Measurements from ENCODE around the gene MFSD11.
A peak's percentile ranks its signal among the peaks of the same experiment; 100 is the strongest.
"Not testable (repeated sequence)": the region's sequence is repeated elsewhere in the genome, so short reads cannot be mapped to it uniquely, and the experiment has no call there.

MFSD11 gene

GRCh38 chr17:76726231-76726775 is 11.6 kb upstream of the MFSD11 start, which contains the start of gene JMJD6:
Gene JMJD6, minus strand, starts transcription at chr17:76726606. Its CDS starts 131 bp downstream, at chr17:76726475.
- DNase-seq (ENCODE audit: low read depth in 4 of 4, low spot score in 1 of 4), result peak; percentile 79 to 93 (median 88)

- peak; percentile 53 to 68 (median 60) for DNase-seq (ENCODE audit: low read depth in 4 of 4, low spot score in 1 of 4)
Measured at GRCh38 chr17:76726776-76727718, 10.9 kb upstream of the MFSD11 start, which contains the start of gene METTL23. Gene METTL23, plus strand, starts transcription at chr17:76726839. Its CDS starts 2,872 bp downstream, at chr17:76729711.

DNA sequence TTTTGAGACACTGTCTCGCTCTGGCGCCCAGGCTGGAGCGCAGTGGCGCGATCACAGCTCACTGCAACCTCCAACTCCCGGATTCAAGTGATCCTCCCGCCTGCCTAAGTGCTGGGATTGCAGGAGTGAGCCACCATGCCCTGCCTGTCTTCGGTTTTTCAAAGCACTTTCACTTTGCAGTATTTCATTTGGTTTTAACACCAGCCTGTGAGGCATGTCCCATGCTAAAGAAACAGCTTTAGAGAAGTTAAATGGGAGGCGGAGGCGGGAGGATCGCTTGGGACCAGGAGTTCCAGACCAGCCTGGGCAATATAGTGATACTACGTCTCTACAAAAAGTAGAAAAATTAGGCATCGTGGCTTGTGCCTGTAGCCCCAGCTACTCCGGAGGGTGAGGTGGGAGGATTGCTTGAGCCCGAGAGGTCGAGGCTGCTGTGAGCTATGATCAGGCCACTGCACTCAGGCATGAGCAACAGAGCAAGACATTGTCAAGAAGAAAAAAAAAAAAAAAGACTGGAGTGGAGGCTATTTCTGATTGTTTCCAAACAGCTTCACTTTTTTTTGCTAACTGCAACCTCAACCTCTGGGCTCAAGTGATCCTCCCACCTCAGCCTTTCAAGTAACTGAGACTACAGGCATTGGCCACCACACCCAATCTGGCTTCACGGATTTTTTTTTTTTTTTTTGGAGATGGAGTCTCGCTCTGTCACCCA is 10.0 kb upstream of the MFSD11 start:
- no peak for DNase-seq (ENCODE audit: low read depth in 4 of 4, low spot score in 1 of 4)

GRCh38 chr17:76731800-76732733 is 5.9 kb upstream of the MFSD11 start:
- not testable (repeated sequence) for DNase-seq (ENCODE audit: low read depth in 4 of 4, low spot score in 1 of 4)

GRCh38 chr17:76732734-76733617 is 4.9 kb upstream of the MFSD11 start:
- no peak for DNase-seq (ENCODE audit: low read depth in 4 of 4, low spot score in 1 of 4)

GRCh38 chr17:76733618-76733957 is 4.3 kb upstream of the MFSD11 start:
- DNase-seq (ENCODE audit: low read depth in 4 of 4, low spot score in 1 of 4), result no peak

- DNase-seq (ENCODE audit: low read depth in 4 of 4, low spot score in 1 of 4), result no peak
Measured at GRCh38 chr17:76734080-76734840, 3.7 kb upstream of the MFSD11 start.

DNA sequence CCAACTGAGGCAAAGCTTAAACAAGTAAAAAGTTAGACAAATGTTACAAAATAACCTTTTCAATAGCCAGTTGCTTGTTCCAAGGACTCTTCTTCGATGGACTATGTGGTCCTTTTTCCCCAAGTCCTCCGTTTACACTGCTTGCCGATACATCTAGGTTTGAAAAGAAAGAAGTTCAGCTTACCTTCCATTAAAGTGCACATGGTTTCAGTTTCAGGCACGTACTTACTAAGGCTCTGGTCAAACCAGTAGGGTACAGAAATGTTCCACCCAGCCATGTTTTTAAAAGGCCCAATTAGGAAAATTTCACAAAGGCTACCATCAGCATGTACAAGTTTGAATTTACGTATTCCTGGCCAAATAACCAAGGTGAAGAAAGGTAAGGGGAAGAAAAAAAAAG is 2.9 kb upstream of the MFSD11 start:
- DNase-seq (ENCODE audit: low read depth in 4 of 4, low spot score in 1 of 4), result no peak

GRCh38 chr17:76735586-76736348 is 2.2 kb upstream of the MFSD11 start:
- no peak for DNase-seq (ENCODE audit: low read depth in 4 of 4, low spot score in 1 of 4)

DNA sequence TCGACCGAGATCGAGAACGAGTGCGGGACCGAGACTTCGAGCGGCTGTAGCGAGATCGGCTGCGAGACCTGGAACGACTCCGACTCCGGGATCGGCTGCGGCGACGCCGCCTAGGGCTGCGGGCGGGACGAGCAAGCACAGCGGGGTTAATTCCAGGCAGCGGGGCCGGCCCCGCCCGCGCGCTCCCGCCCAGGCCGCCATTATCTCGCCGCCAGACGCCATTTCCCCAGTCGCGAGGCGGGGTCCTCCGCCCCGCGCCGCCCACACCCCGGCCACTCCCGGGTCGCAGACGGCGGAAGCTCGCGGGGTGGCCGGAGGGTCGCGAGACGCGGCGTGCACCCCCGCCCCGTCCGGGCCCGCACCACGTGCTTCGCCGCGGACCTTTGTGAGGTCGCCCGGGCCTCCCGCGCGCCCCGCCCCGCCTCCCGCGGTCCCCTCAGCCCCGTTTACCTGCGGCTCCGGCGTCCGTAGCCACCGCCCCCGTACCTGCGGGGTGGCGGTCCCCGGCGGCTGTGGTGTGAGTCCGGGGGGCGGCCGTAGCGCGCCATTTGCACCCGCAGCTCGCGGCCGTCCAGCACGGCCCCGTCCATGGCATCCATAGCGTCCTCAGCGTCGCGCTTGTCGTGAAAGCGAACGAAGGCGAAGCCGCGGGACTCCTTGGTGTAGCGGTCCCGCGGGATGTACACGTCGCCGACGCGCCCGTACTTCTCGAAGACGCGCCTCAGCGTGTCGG is 1.4 kb upstream of the MFSD11 start:
- peak in 3 of 4 experiments; percentile 41 to 50 (median 42) for DNase-seq (ENCODE audit: low read depth in 4 of 4, low spot score in 1 of 4)

DNA sequence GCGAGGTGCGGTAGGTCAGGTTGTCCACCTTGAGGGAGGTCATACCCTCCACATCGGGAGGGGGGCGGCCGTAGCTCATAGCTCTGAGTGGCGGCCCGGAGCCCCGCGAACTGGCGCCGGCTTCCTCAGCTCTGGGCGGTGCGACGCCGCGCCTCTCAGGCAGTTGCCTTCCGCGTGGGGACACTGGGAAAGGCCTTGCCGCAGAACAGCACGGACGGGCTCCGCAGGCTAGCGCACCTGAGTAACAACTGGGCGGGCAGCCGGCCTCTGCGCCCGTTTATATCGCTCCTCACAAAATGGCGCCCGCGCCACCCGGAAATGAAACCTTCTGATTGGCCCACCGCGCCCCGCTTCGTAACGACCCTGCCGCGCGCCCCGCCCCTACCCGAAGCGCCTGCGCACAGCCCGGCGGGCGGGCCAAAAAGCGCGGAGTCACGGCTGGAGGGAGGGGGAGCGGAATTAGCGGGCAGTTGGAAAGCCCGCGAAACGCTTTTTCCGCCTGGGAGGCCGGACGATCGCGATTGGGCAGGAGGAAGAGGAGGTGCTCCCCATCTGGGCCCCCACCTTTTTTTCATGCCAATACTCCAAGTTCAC is 740 bp upstream of the MFSD11 start, which contains the start of gene SRSF2:
SRSF2 (minus strand) TSS at position 250 of the 594 bp plus-strand sequence; CDS start at position 79, 171 bp downstream.
- DNase-seq (ENCODE audit: low read depth in 4 of 4, low spot score in 1 of 4), result peak; percentile 93 to 97 (median 95)

- no peak for DNase-seq (ENCODE audit: low read depth in 4 of 4, low spot score in 1 of 4)
Measured at GRCh38 chr17:76738468-76738850, 540 bp downstream of the MFSD11 start.

DNA sequence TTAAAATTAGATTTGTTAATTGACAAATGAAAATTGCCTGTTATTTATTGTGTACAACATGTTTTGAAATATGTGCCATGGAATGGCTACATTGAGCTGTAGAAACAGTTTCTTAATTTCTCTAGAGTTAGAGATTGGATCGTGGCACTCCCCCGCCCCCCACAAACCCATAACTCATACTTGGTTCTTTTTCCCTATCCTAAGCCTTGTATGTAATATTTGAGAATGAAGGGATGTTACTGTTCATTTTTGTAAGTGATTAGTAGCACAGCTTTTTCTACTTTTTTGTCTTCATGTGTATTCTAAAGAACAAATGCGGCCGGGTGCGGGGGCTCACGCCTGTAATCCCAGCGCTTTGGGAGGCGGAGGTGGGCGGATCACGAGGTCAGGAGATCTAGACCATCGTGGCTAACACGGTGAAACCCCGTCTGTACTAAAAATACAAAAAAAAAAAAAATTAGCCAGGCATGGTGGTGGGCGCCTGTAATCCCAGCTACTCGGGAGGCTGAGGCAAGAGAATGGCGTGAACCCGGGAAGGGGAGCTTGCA is 1.7 kb downstream of the MFSD11 start:
- DNase-seq (ENCODE audit: low read depth in 4 of 4, low spot score in 1 of 4), result not testable (repeated sequence)

- no peak for DNase-seq (ENCODE audit: low read depth in 4 of 4, low spot score in 1 of 4)
Measured at GRCh38 chr17:76740329-76741118, 2.6 kb downstream of the MFSD11 start.

GRCh38 chr17:76742958-76743357 is 5.0 kb downstream of the MFSD11 start:
- DNase-seq (ENCODE audit: low read depth in 4 of 4, low spot score in 1 of 4), result no peak

GRCh38 chr17:76744747-76745146 is 6.8 kb downstream of the MFSD11 start:
- DNase-seq (ENCODE audit: low read depth in 4 of 4, low spot score in 1 of 4), result no peak

Data from stimulated activated CD4-positive, alpha-beta T cell treated with anti-CD3 and anti-CD28 coated beads, Interleukin-1b, Interleukin-23, amount 100 ng/mL, for 24 hours (primary cell).